ENCODE results near the gene GNG7.
"Not testable (repeated sequence)": the region's sequence is repeated elsewhere in the genome, so short reads cannot be mapped to it uniquely, and the experiment has no call there.

The GNG7 gene

DNA sequence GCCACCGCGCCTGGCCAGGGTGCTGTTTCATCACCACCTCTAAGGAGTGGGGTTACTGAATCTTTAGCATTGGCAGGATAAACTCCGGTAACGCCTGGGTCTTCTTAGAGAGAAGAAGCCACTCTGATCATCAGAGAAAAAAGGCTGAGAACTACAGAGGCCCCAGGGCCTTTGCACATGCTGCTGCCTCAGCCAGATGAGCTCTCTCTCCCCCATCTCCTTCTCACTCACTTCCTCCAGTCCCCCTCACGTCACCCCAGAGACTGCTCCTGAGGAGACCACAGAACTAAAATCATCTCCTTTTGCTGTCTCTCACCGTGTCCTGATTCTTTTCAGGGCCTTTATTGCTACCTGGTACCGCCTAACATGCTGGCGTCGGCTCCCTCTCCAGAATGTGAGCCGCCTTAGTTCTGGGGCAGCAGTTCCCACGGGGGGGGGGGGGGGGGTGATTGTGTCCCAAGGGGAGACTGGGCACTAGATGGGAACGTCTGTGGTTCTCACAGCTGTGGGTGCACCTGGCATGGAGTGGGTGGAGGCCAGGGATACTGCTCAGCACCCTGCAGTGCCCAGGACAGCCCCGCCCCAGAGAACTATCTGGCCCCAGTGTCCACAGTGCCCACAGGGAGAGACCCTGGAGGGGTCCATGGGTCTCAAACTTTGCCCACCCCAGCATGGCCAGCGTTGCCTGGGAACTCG is 23.8 kb upstream of the GNG7 start:
- no peak for DNase-seq

DNA sequence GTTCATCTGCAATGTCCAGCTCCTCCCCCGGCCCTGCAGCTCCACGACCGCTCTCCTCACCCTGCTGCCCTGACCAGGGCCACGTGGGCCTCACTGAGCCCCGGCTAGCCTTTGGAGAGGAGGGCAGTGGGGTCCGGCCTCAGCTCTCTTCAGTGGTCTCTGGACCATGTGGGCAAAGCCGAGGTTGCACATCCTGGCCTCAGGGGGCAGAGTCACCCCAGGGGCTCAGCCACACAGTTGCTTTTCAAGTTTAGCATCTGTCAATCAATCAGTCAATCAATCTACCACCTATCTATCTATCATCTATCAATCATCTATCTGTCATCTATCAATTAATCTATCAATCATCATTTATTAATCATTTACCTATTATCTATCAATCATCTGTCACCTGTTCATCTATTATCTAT is 21.7 kb upstream of the GNG7 start:
- DNase-seq = no peak

DNA sequence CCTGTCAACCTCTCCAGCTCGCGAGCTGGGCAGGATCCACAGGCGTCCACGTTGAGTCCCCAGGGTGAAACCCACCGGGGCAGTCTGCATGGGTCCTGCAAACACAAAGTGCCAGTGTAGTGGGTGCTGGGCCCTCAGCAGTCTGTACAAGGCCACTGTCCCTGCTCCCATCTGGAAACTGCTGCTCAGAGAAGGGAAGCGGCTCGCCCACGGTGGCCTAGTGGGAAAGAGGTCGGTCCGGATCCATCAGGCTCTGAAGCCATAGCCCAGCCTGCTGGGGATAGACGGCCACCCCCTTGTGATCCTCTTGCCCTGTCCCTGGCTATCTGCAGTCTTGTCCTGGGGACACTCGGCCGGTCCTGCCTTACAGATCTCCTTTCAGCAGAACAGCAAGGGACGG is 21.3 kb upstream of the GNG7 start:
- no peak for DNase-seq

DNA sequence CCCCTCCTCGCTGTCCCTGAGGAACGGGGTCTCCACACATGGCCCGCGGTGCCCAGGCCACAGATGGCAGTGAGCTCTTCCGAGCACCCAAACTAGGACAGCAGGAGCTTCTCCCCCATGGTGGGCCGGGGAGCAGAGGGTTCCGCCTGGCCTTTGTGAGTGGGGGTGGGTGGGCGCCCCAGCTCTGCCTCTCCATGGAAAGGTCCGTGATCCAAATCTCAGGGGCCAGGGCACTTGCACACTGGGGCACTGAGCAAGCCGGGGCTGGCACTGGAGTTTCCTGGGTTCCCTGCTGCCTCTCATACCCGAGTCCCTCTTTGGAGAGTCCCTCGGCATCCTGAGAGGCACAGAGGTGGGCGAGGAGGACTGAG is 20.8 kb upstream of the GNG7 start:
- DNase-seq = no peak

DNA sequence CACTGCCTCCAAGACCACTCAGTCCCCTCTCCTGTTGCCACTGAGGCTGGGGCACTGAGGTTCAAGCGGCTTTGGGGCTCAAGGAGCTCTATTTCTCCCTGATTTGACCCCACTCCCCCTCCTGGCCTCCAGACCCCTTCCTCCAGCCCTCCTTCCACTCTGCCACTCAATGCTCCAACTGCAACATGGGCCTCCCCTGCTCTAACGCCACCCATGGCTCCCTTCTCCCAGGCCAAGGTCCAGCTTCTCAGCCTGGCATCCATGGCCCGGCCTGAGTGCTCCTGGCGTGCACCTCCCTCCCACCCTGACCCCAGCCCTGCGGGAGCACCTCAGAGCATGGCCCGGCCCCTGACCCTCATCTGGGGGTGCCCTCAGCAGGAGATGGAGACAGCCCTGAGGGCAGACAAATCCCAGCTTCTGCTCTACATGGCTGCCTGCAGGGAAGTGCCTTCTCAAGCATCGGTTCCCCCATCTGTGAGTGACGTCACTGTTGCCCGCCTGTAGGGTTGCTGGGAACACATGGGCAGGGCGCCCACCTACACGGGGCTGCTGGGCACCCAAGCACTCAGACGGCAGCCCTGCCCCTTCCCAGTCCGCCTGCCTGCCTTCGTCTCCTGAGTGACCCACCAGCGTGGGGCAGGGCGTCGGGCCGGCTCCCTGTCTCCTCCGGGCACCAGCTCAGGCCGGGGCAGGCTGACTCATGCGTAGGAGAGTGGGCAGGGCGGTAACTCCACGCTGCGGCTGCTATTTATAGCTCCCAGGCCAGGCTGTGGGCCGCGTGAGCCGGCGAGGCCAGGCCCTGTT is 20.2 kb upstream of the GNG7 start:
- DNase-seq = no peak

DNA sequence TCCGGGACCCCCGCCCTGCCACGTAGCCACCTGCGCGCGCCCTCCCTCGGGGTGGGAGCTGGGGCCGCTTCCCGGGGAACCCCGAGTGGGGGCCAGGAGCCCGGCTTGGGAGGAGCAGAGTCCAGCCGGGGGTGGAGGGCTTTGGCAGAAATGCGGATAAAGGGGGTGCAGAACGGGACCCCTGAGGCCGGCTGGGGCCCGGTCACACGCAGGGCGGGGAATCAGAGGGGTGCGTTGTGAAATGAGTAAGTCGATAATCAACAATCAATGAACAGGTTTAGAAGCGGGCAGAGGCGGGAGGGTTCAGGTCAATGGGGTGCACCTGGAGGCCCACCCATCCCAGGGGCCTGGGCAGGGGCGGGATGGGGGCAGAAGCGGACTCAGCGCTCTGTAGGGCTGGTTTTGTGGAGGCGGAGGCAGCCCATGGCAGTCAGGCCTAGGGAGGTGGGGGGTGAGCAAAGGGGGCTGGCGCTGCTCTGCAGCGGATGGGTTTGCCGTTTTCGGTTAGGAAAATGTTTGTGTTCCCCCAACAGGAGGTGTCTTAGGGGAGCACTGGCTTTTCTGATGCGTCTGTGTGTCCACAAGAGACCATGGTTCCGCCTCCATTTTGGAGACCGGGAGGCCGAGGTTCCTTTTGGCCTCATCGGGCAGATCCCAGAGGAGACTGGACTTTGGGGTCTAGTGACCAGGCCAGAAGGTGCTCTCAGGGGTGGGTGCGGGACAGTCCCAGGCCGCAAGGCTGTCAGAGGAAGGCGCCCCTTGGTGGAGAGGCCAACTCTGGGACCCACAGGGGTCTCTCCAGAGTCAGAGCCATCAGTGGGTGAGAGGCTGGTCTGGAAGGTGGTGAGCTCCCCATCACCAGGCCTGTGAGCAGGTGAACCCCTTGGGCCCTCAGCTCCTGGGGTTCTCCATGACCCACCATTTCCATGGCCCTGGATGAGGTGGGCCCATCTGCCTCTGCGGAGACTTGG is 19.4 kb upstream of the GNG7 start:
- no peak for DNase-seq

DNA sequence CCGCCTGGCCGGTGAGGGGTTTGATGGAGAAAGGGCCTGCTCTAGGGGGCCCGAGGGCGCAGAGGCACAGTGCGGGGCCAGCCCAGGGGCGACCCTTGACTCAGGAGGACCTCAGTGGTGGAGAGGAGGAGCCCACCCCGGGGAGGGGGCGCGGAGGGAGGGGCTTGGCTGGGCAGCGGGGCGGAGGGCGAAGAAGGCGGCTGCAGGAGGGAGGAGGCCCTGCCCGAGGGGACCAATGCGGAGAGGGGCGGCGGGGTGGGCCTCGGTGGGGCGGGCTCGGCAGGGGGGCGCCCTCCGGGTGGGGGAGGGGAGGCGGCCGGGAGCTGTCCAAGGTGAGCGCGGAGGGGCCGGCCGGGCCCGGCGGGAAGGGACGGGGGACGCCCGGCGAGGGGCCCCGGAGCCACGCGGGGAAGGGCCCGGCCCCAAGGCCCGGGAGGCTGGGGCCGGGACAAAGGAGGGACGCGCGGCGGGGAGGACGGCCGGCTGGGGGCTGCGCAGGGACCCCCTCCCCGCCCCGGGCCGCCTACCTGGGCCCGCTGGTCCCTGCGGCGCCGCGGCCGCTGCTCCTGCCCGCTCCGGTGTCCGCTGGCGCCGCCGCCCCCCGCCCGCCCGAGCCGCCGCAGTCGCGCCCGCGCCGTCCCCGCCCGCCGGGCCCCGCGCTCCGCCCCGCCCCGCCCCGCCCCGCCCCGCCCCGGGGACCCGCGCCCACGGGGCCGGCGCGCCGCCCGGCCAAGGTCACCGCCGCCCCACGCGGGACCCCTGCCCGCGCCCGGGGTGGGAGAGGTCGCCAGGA is 18.5 kb upstream of the GNG7 start, which contains the start of gene DIRAS1:
DIRAS1 (minus strand) TSS at position 596 of the 793 bp plus-strand sequence. CDS start 3,566 bp downstream, outside the sequence.
- no peak for DNase-seq

DNA sequence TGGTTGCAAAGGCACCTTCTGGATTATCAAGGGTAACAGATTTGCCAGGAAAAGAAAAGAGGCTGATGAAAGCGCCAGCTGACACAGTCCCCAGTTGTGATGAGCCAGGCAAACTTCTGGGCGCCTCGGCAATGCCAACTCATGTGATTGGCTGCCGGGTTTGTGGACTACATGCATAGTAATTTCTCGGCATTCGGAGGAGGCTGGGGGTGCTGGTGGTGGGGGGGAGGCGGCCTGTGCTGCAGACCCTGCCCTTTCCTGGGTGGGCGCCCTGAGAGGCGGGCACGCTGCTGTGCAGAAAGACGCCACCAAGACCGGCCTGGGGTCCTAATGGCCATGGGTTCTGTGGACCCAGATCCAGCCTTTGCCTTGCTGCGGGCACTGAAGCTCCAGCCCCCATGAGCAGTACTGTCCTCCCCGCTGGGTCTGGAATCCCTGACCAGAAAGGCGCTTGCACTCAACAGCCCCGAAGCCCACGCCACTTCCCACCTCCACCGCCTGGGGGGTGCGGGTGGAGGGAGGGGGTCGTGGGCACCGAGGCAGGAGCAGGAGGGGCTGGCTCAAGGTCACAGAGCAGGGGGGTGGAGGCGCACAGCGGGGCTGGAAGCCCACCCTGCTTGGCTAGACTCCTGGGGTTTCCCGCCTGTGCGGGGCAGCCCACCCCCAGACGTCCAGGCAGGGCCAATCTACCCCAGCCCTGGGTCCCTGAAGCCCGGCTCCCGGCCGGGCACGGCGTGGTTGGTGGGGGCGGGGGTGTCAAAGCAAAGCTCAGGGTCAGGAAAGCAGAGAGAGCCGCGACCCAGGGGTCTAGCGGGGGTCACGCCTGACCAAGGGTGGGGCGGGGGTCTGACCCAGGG is 17.7 kb upstream of the GNG7 start:
- DNase-seq = no peak

DNA sequence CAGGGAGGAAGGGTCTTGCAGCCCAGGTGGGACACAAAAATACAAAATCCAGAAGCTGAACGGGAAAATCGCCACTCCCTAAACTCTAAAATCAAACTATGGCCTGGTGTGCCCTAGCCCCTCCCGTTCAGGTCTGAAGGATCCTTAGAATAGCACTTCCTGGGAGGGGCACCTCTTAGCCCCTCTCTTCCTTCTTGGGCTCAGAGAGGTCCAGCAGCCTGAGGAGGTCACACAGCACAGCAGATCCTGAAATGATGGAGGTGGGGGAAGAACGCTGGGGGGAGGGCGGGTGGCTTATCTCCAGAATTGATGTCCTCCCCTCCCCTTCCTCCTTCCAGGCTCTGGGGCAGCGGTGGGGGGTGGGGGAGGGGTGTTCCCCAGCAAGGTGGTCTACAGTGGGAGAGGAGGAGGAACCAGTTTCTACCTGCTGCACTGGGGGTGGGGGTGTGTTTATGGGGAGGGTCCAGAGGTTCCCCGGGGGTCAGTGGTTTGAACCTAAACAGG is 16.8 kb upstream of the GNG7 start:
- DNase-seq = no peak

DNA sequence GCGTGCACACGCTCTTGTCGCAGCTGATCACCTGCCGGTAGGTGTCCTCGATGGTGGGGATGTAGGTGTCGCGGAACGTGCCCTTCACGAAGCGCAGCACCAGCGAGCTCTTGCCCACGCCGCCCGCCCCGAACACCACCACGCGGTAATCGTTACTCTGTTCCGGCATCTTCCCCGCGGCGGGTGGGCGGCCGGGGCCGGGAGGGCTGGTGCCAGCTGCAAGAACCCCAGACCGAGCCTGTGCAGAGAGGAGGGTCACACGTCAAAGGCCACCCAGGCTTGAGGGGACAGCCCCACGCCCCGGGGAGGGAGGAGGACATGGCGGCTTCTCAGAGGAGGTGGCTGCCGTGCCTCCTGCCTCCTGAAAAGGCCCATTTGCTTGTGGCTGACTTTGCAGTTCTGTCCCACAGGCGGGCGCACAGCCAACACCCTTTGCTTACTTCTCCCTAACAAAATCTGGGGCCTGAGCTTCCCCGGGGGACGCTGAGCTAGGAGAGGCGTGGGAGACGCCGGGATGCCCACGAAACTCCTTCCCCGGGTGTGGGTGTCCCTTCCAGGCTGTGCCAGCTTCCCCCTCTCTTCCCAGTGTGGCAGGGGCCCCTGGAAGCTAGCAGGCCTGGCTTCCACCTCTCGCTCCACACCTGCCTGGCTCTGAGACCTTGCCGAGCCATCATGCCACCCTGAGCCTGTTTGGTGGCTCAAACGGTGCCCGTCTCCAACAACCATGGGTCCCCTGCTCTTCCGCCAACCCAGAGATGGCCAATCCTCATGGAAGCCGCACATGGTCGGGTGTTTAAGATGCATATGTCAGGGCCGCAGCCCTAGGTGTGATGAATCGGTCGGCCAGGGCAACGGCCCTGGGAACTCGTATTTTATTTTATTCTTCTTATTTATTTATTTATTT is 15.4 kb upstream of the GNG7 start:
- DNase-seq = no peak

DNA sequence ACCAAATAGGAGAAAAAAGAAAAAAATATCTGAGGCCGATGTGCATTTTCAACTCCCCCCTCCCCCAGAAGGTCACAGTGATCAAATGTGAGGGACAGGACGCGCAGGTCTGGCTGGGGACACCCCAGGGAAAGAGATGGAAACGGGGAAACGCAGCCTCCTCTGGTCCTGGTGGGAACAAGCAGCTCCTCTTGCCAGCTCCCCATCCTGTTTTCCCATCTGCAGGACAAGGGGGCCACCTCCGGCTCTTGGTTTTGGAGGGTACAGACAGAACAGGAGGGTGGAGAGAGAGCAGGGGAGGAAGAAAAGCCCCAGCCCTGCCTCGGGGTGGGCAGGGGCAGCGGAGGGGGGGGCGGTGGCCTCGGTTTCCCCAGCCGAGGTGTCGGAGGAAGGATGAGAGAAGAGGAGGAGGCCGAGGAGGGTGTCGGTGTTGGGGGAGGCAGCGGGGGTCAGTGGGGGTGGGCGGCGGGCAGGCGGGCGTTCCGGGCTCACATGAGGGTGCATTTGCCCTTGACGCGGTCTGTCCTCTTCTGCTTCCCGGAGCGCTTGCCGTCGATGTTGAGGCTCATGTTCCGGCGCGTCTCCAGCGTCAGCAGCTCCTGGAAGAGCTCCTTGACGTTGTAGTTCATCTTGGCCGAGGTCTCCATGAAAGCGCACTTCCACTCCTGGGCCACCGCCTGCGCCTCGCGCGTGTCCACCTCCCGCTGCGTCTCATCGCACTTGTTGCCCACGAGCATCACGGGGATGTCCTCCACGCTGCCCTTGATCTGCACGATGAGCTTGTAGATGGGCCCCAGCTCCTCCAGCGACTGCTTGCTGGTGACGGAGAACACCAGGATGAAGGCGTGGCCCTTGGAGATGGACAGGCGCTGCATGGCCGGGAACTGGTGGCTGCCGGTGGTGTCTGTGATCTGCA is 14.5 kb upstream of the GNG7 start:
- DNase-seq = no peak

DNA sequence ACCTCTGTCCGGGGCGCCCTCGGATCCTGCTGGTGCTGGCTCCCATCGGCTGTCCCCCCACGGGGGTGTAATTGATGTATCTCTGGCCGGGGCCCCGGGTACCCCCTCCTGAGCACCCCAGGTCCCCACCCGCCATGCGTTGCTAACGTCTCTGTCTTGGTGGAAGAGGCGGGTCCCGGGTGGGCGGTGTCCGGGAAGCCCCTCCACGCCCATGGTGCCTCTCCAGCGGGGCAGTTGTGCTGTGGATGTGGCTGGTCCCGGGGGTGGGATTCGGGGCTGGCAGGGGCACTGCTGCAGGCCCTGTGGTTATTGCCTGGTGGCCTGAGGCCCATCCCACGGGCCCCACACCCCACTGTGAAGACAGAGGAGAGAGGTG is 13.8 kb upstream of the GNG7 start:
- no peak for DNase-seq

DNA sequence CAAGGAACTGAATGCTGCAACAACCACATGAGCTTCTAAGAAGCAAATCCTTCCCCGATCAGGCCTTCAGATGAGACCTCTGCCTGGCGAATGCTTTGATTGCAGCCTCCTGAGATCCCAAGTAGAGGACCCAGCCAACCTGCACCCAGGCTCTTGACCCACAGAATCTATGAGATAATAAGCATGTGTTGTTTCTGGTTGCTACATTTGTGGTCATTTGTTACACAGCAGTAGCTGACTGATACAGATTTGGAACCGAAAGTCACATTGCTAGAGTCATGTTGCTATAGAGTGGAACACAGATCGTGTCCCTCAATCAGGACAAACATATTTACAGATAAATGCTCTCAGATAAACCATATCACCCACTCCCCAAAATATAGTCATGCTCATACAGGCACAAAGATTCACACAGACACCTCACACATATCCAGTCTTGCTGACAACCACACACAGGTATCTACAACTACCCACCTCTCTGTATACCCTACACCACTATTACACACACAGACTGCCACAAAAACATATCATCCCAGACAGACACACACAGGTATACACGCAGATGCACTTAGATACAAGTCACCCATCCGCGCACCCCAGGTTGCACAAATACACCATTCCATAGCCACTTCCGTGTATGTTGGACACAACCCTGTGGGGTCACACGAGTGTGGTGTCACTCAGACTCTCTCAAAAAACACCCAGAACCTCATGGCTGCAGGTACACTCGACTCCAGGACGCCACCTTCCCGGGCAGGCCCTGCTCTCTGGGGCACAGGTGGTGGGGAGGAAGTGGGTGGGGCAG is 13.2 kb upstream of the GNG7 start:
- no peak for DNase-seq

DNA sequence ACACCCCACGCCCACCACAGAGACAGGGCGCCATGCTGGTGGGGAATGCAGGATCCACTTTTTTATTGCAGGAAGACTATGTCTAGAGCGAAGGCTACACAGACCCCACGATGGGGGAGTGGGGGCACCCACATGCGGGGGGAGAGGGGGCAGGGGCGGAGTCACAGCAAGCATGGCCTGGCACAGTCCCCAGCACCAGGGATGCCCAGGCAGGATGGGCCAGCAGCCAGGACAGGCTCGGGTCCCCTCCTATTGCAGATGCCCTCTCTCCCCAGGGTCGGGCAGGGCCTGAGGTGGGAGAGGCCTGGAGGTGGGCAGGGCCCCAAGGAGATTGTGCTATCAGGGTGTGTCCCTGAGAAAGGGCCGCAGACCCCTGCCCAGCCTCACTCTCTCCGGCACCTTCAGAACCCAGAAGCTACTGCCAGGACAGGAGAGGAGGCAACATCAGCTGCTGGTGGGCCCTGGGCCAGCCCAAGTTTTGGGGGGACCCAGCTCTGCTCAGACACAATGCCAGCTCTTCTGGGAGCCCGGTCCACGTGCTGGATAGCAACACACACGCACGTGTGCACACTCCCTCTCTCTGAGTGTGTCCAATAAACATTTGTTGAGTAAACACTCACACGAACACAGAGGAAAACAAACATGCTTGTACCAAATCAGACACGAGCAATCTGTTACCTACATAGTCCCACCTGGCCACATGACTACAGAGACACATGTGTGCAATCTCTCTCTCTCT is 12.2 kb upstream of the GNG7 start:
- no peak for DNase-seq

DNA sequence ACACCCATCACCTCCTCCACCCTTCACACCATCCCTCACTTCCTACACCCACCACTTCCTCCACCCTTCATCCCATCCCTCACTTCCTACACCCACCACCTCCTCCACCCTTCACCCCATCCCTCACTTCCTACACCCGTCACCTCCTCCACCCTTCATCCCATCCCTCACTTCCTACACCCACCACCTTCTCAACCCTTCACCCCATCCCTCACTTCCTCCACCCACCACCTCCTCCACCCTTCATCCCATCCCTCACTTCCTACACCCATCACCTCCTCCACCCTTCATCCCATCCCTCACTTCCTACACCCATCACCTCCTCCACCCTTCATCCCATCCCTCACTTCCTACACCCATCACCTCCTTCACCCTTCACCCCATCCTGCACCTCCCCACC is 11.6 kb upstream of the GNG7 start:
- DNase-seq = not testable (repeated sequence)

DNA sequence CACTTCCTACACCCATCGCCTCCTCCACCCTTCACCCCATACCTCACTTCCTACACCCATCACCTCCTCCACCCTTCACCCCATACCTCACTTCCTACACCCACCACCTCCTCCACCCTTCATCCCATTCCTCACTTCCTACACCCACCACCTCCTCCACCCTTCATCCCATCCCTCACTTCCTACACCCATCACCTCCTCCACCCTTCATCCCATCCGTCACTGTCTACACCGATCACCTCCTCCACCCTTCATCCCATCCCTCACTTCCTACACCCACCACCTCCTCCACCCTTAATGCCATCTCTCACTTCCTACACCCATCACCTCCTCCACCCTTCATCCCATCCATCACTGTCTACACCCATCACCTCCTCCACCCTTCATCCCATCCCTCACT is 10.7 kb upstream of the GNG7 start:
- DNase-seq = not testable (repeated sequence)

DNA sequence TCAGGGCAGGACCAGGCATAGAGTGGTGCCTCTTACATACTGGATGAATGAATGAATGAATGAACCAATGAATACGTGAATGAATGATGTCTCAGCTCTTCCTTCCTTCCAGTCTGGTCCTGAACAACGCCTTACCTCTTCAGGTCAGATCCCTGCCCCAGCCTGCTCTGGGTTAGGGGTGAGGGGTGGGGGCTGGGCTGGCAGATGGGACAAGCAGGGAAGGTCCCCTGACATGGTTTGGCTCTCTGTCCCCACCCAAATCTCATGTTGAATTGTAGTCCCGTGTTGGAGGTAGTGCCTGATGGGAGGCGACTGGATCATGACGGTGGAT is 9.3 kb upstream of the GNG7 start:
- DNase-seq = no peak

All from activated CD4-positive, alpha-beta T cell treated with anti-CD3 and anti-CD28 coated beads for 1 hour (primary cell).